ENCODE results near the gene APOA5. TPM values are rescaled to one million over a fixed set of nuclear protein-coding genes. Genes with fewer than 3 reads are reported as not detected.
A peak's percentile ranks its signal among the peaks of the same experiment; 100 is the strongest.

APOA5 gene
- total and polyA plus RNA-seq, 2 of the 13 experiments (the other 11 are each of a cell fraction or from before 2014, with no cell fraction given), result 44.0 to 49.1 TPM

GRCh38 chr11:116826751-116827431, 35.2 kb upstream of the APOA5 start (continued):
- peak; percentile 98 for TF ChIP-seq ZNF614 (CRISPR knock-in tag; IDR thresholded peaks at IDR 0.05; ENCODE audit: borderline replicate concordance)
- TF ChIP-seq NR2F2 (IDR thresholded peaks at IDR 0.05; ENCODE audit: borderline replicate concordance, low read depth), result no peak
- no peak for TF ChIP-seq KAT7 (CRISPR knock-in tag; IDR thresholded peaks at IDR 0.05; ENCODE audit: borderline replicate concordance)
- TF ChIP-seq HCFC1 (IDR thresholded peaks at IDR 0.05; ENCODE audit: low read depth, low read length), result no peak
- TF ChIP-seq MXD1 (CRISPR knock-in tag; IDR thresholded peaks at IDR 0.05), result peak; percentile 68; the same call in 1 of the 2 replicates
- TF ChIP-seq THAP7 (CRISPR knock-in tag; IDR thresholded peaks at IDR 0.05), result no peak
- peak; percentile 24; the same call in 1 of the 2 replicates for TF ChIP-seq ZNF333 (CRISPR knock-in tag; IDR thresholded peaks at IDR 0.05; ENCODE audit: borderline replicate concordance)
- TF ChIP-seq NFIC (IDR thresholded peaks at IDR 0.05; ENCODE audit: low read length), result no peak
- 0 out of 2 replicates have a peak, but pooled peaks have one; percentile 76 for TF ChIP-seq ZBTB8A (CRISPR knock-in tag; IDR thresholded peaks at IDR 0.05; ENCODE audit: borderline replicate concordance, low read depth)
- no peak for TF ChIP-seq SIN3A (IDR thresholded peaks at IDR 0.05; ENCODE audit: borderline replicate concordance, low read depth, low read length)
- peak; percentile 75; the same call in 1 of the 2 replicates for TF ChIP-seq STAT6 (CRISPR knock-in tag; IDR thresholded peaks at IDR 0.05; ENCODE audit: borderline replicate concordance)
- peak; percentile 97 for TF ChIP-seq SKIL (CRISPR knock-in tag; IDR thresholded peaks at IDR 0.05; ENCODE audit: borderline replicate concordance)
- TF ChIP-seq ZNF34 (CRISPR knock-in tag; IDR thresholded peaks at IDR 0.05; ENCODE audit: borderline replicate concordance), result 0 out of 2 replicates have a peak, but pooled peaks have one; percentile 71
- peak; percentile 46; the same call in 1 of the 2 replicates for TF ChIP-seq ZNF644 (CRISPR knock-in tag; IDR thresholded peaks at IDR 0.05; ENCODE audit: low read depth)
- peak; percentile 97 for TF ChIP-seq ARNTL (CRISPR knock-in tag; IDR thresholded peaks at IDR 0.05)
- TF ChIP-seq ZNF510 (CRISPR knock-in tag; IDR thresholded peaks at IDR 0.05; ENCODE audit: low read depth), result peak; percentile 53; the same call in 1 of the 2 replicates
- TF ChIP-seq RBFOX2 (IDR thresholded peaks at IDR 0.05; ENCODE audit: low read depth, low read length), result no peak; the same call in none of the 2 replicates
- TF ChIP-seq ZNF121 (CRISPR knock-in tag; IDR thresholded peaks at IDR 0.05), result no peak
- peak; percentile 59; the same call in 1 of the 2 replicates for TF ChIP-seq KDM4B (CRISPR knock-in tag; IDR thresholded peaks at IDR 0.05)
- no peak for TF ChIP-seq KMT2B (CRISPR knock-in tag; IDR thresholded peaks at IDR 0.05)
- peak; percentile 47 for TF ChIP-seq SIX1 (CRISPR knock-in tag; IDR thresholded peaks at IDR 0.05; ENCODE audit: borderline replicate concordance)
- TF ChIP-seq ZNF251 (CRISPR knock-in tag; IDR thresholded peaks at IDR 0.05), result no peak
- peak; percentile 54 for TF ChIP-seq ZNF263 (CRISPR knock-in tag; IDR thresholded peaks at IDR 0.05)
- peak; percentile 96 for TF ChIP-seq RXRA (CRISPR knock-in tag; IDR thresholded peaks at IDR 0.05)
- peak; percentile 39 for TF ChIP-seq TEAD3 (CRISPR knock-in tag; optimal IDR thresholded peaks at IDR 0.05; ENCODE audit: borderline replicate concordance)

All from HepG2 (cell line).